Keratinocyte (primary cell): Measurements from ENCODE around the gene KRTAP4-2. TPM values are rescaled to one million over a fixed set of nuclear protein-coding genes. Genes with fewer than 3 reads are reported as not detected.
A peak's percentile ranks its signal among the peaks of the same experiment; 100 is the strongest.

Source experiments
- DNase-seq: peaks from one replicate; pipeline ENCODE4 v3.0.0-alpha.2; 2011; ENCODE audit warnings: low read depth, missing footprints, low spot score
- FAIRE-seq: peaks from 2 replicates; lab custom pipeline; 2011; peaks lifted over from hg19 to GRCh38; lab: Jason Lieb, UNC
- H2AFZ ChIP-seq: 2 replicates; pipeline ENCODE4 v1.6.0; 2012; ENCODE audit warnings: low read length, control low read depth, inconsistent platforms; ENCODE audit not compliant: control insufficient read depth
- H3K27ac ChIP-seq: 2 replicates; pipeline ENCODE4 v1.5.1; 2011; ENCODE audit warnings: low read length; ENCODE audit not compliant: control insufficient read depth, insufficient read depth
- H3K27me3 ChIP-seq: 3 replicates; pipeline ENCODE4 v1.6.0; 2011; ENCODE audit warnings: low read length; ENCODE audit not compliant: control insufficient read depth, insufficient read depth; ENCODE audit errors: extremely low read depth
- H3K36me3 ChIP-seq, 2 experiments: 2 replicates in 1 of 2; 3 replicates in 1 of 2; pipeline ENCODE4 v1.5.1; 2011; ENCODE audit warnings: low read length in 2 of 2, mild to moderate bottlenecking in 1 of 2; ENCODE audit not compliant: control insufficient read depth in 2 of 2, insufficient read depth in 2 of 2; ENCODE audit errors: extremely low read depth in 1 of 2
- H3K4me1 ChIP-seq: 3 replicates; pipeline ENCODE4 v1.5.1; 2011; ENCODE audit warnings: low read length; ENCODE audit not compliant: control insufficient read depth, insufficient read depth; ENCODE audit errors: extremely low read depth
- H3K4me2 ChIP-seq: 3 replicates; pipeline ENCODE4 v1.6.0; 2011; ENCODE audit warnings: low read depth, low read length; ENCODE audit not compliant: control insufficient read depth, insufficient read depth; ENCODE audit errors: extremely low read depth
- H3K4me3 ChIP-seq, 3 experiments: fragments of 200-600 bp in 1 of 3; sonication (generic) in 1 of 3; 2 replicates in 2 of 3; 3 replicates in 1 of 3; pipeline ENCODE4 v1.5.1; 2011 to 2016; ENCODE audit warnings: low read length in 3 of 3, mild to moderate bottlenecking in 3 of 3, control low read depth in 2 of 3, inconsistent platforms in 1 of 3, low read depth in 1 of 3, mixed read lengths in 1 of 3, mixed run types in 1 of 3, moderate library complexity in 1 of 3; ENCODE audit not compliant: control insufficient read depth in 2 of 3, insufficient read depth in 2 of 3; ENCODE audit errors: extremely low read depth in 1 of 3
- H3K79me2 ChIP-seq: 2 replicates; pipeline ENCODE4 v1.6.0; 2012; ENCODE audit warnings: low read length; ENCODE audit not compliant: control insufficient read depth, insufficient read depth
- H3K9ac ChIP-seq: 3 replicates; pipeline ENCODE4 v1.6.0; 2011; ENCODE audit warnings: low read length; ENCODE audit not compliant: control insufficient read depth, insufficient read depth; ENCODE audit errors: extremely low read depth
- H3K9me1 ChIP-seq: 3 replicates; pipeline ENCODE4 v1.6.0; 2011; ENCODE audit warnings: low read length; ENCODE audit not compliant: control insufficient read depth, insufficient read depth; ENCODE audit errors: extremely low read depth
- H3K9me3 ChIP-seq: 2 replicates; pipeline ENCODE4 v1.5.1; 2012; ENCODE audit warnings: low read depth, low read length; ENCODE audit not compliant: control insufficient read depth
- H4K20me1 ChIP-seq: 3 replicates; pipeline ENCODE4 v1.6.0; 2011; ENCODE audit warnings: low read length; ENCODE audit not compliant: control insufficient read depth, insufficient read depth; ENCODE audit errors: extremely low read depth
- CTCF ChIP-seq, 3 experiments: IDR thresholded peaks in 1 of 3; conservative IDR thresholded peaks in 1 of 3; optimal IDR thresholded peaks in 1 of 3; 2 replicates in 2 of 3; 3 replicates in 1 of 3; pipeline versions ENCODE3 to v1.5.1; 2011; ENCODE audit warnings: low read length in 3 of 3, mild to moderate bottlenecking in 3 of 3, moderate library complexity in 2 of 3, control low read depth in 1 of 3, inconsistent platforms in 1 of 3; ENCODE audit not compliant: insufficient read depth in 2 of 3; ENCODE audit errors: extremely low read depth in 1 of 3
- EZH2 ChIP-seq: IDR thresholded peaks from one replicate; pipeline ENCODE4 v1.6.1; 2012; ENCODE audit warnings: inconsistent platforms, mild to moderate bottlenecking, low read length, moderate library complexity
- dilution Hi-C: fragments of 300-500 bp; cut with MboI; formaldehyde crosslinking; loops from one replicate; pipeline ENCODE4 v1.7.0; 2020; ENCODE audit warnings: low sequenced_read_pairs; ENCODE audit not compliant: extremely low pct_ligation_motif_present
- polyA plus RNA-seq, 5 experiments: library from polyadenylated mRNA; depleted of rRNA in 3 of 5; stranded (reverse) in 3 of 5; stranded (forward) in 1 of 5; unstranded in 1 of 5; fragments of >200 nt; gene quantifications; 1 replicate in 1 of 5; 2 replicates in 3 of 5; 3 replicates in 1 of 5; pipeline versions ENCODE4 v1.2.1 to v1.2.3, GENCODE V29; 2011 to 2012; ENCODE audit warnings: missing spikeins in 2 of 5, low read depth in 1 of 5, low replicate concordance in 1 of 5

The KRTAP4-2 gene
- polyA plus RNA-seq, 1 donor (not counting 4 experiments of a cell fraction or from before 2014, with no cell fraction given) = not detected

- TF ChIP-seq EZH2 (no peak), CTCF (optimal IDR thresholded peaks at IDR 0.05 in 1 of 3, IDR thresholded peaks at IDR 0.05 in 1 of 3, conservative IDR thresholded peaks at IDR 0.05 in 1 of 3; ENCODE audit: extremely low read depth in 1 of 3, insufficient read depth in 2 of 3, low read length in 3 of 3) (no peak)
- no peaks in the 10 kb centered on the region for H4K20me1 ChIP-seq
- dilution Hi-C loops = no loop called here
- no peak for DNase-seq
- H2AFZ ChIP-seq = no peak overlapping the region
- no peaks in the 10 kb centered on the region for H3K9me3 ChIP-seq
- peaks cover 9% of the 10 kb centered on the region for H3K4me1 ChIP-seq
- H3K4me3 ChIP-seq = no peak overlapping the region
- H3K9ac ChIP-seq = no peak overlapping the region
- no peaks in the 10 kb centered on the region for H3K27me3 ChIP-seq
- peak; percentile 83 for FAIRE-seq
- no peaks in the 10 kb centered on the region for H3K9me1 ChIP-seq
- H3K36me3 ChIP-seq = no peaks in the 10 kb centered on the region
- H3K79me2 ChIP-seq = no peaks in the 10 kb centered on the region
- no peak overlapping the region for H3K4me2 ChIP-seq
- no peak overlapping the region for H3K27ac ChIP-seq
Measured at GRCh38 chr17:41178341-41178740, 320 bp upstream of the KRTAP4-2 start.

GRCh38 chr17:41176744-41177387 lies 1.2 kb downstream of the KRTAP4-2 start:
- no peaks in the 10 kb centered on the region for H3K9me1 ChIP-seq
- peaks cover 9% of the 10 kb centered on the region for H3K4me1 ChIP-seq
- no peak overlapping the region for H3K4me3 ChIP-seq
- H3K79me2 ChIP-seq = no peaks in the 10 kb centered on the region
- H3K9ac ChIP-seq = no peak overlapping the region
- H3K27me3 ChIP-seq = no peaks in the 10 kb centered on the region
- H4K20me1 ChIP-seq = no peaks in the 10 kb centered on the region
- no peak for DNase-seq
- H3K36me3 ChIP-seq = no peaks in the 10 kb centered on the region
- H3K9me3 ChIP-seq = no peaks in the 10 kb centered on the region
- FAIRE-seq = no peak
- H2AFZ ChIP-seq = no peak overlapping the region
- H3K4me2 ChIP-seq = no peak overlapping the region
- H3K27ac ChIP-seq = no peak overlapping the region
- dilution Hi-C loops = no loop called here
- no peak for TF ChIP-seq CTCF (optimal IDR thresholded peaks at IDR 0.05 in 1 of 3, IDR thresholded peaks at IDR 0.05 in 1 of 3, conservative IDR thresholded peaks at IDR 0.05 in 1 of 3; ENCODE audit: extremely low read depth in 1 of 3, insufficient read depth in 2 of 3, low read length in 3 of 3)
- TF ChIP-seq EZH2 = no peak
